DOHH2 (cell line): Measurements from ENCODE around the gene HAPLN2.

Source experiments
- H3F3A ChIP-seq: fragments of 200-600 bp; sonication (generic), shearing (Covaris generic); 2 replicates; pipeline ENCODE4 v1.6.0; 2016; ENCODE audit warnings: antibody characterized with exemption, mild to moderate bottlenecking; ENCODE audit not compliant: control insufficient read depth, insufficient read depth
- H3K27ac ChIP-seq: fragments of 200-600 bp; sonication (generic); 2 replicates; pipeline ENCODE4 v1.5.1; 2014; ENCODE audit warnings: low read depth, mild to moderate bottlenecking, low read length, moderate library complexity
- H3K27me3 ChIP-seq: fragments of 200-600 bp; sonication (generic); 2 replicates; pipeline ENCODE4 v1.6.1; 2014; ENCODE audit warnings: mild to moderate bottlenecking, low read length, mixed read lengths; ENCODE audit not compliant: control insufficient read depth
- H3K36me3 ChIP-seq: fragments of 200-600 bp; sonication (generic); 2 replicates; pipeline ENCODE4 v1.6.1; 2014; ENCODE audit warnings: mild to moderate bottlenecking, low read length, moderate library complexity, mixed read lengths; ENCODE audit not compliant: control insufficient read depth
- H3K4me1 ChIP-seq: fragments of 200-600 bp; sonication (generic); 2 replicates; pipeline ENCODE4 v1.6.1; 2014; ENCODE audit warnings: mild to moderate bottlenecking, low read length, mixed read lengths; ENCODE audit not compliant: control insufficient read depth
- H3K4me2 ChIP-seq: fragments of 200-600 bp; sonication (generic); 2 replicates; pipeline ENCODE4 v1.6.0; 2014; ENCODE audit warnings: mild to moderate bottlenecking, low read length, moderate library complexity
- H3K4me3 ChIP-seq: fragments of 200-600 bp; sonication (generic); 2 replicates; pipeline ENCODE4 v1.5.1; 2014; ENCODE audit warnings: mild to moderate bottlenecking, low read length, mixed read lengths
- H3K79me2 ChIP-seq: fragments of 200-600 bp; sonication (generic); 2 replicates; pipeline ENCODE4 v1.6.1; 2014; ENCODE audit warnings: mild to moderate bottlenecking, low read length, mixed read lengths; ENCODE audit not compliant: control insufficient read depth
- H3K9me2 ChIP-seq: fragments of 200-600 bp; sonication (generic); replicated peaks from 2 replicates; pipeline ENCODE4 v1.6.1; 2014; ENCODE audit warnings: mild to moderate bottlenecking, low read length, mixed read lengths; ENCODE audit not compliant: control insufficient read depth
- H3K9me3 ChIP-seq: fragments of 200-600 bp; sonication (generic); 2 replicates; pipeline ENCODE4 v1.6.1; 2014; ENCODE audit warnings: antibody characterized with exemption, low read length, mixed read lengths; ENCODE audit not compliant: control insufficient read depth, insufficient read depth
- H4K20me1 ChIP-seq: fragments of 200-600 bp; sonication (generic); 2 replicates; pipeline ENCODE4 v1.6.0; 2014; ENCODE audit warnings: low read depth, mild to moderate bottlenecking, antibody characterized with exemption, low read length, moderate library complexity; ENCODE audit not compliant: control insufficient read depth, insufficient read depth
- EZH2phosphoT487 ChIP-seq: fragments of 200-600 bp; sonication (generic); IDR thresholded peaks from 2 replicates; pipeline ENCODE4 v1.6.1; 2017; ENCODE audit warnings: borderline replicate concordance, mild to moderate bottlenecking, antibody characterized with exemption, low read length, moderate library complexity, mixed read lengths
- TF ChIP-seq, protein P1 (sequence below): fragments of 200-600 bp; sonication (generic); IDR thresholded peaks from one replicate; pipeline ENCODE4 v1.5.1; 2014; ENCODE audit warnings: antibody characterized with exemption, mild to moderate bottlenecking, low read depth, low read length; ENCODE audit not compliant: poor library complexity, severe bottlenecking

HAPLN2 gene

DNA sequence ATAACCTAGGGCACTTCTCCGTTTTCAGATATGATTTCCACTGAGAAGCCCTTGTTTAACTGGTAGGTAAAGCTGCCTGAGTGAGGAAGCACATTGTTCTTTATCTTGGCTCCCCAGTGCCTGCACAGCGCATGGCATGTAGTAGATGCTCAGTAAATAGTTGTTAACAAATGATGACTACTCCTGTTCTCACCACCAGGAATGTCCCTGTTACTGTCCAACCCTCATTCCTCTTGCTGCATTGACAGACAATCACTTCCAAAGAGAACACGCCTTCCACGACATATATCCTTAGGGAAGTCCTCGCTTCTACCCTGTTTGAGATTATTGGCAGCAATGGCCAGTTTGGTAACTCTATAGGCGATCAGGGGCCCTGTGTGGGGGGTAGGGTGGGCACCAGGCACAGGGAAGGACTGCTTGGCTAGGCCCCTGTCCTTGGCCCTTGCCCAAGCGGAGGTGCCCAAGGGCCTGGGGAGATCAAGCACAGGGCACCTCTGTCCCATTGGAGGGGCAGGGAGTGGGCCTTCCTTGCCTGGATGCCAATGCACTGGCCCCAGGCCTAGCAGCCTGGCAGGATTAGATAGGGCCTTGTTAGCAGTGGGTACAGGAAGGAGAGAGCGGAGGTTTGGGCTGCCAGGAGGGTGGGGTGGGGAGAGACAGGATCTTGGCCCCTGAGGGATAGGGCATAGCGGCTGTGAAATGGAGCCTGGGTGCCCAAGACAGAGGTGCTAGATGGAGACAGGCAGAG, 47.8 kb downstream of the HAPLN2 start:
- no peak overlapping the region for H3K27ac ChIP-seq
- no peak overlapping the region for H3K4me2 ChIP-seq

DNA sequence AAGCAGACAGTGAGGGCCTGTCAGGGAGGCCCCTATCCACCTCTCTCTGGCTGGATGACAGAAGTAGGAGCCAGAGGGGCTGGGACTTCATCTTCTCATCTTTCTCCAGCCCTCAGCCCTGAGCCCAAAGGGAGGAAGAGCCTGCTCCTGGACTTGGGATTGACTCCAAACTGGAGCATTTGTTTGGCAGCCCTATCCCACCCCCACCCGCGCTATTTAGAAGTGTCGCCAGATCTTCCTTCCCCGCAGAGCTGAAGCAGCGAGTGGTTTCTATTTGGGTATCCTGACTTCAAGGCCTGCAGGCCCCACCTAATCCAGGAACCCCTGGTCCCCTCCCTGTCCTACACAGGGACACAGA, 48.4 kb downstream of the HAPLN2 start:
- 0 out of 2 replicates have a peak, but pooled peaks cover 3% of the 10 kb centered on the region for H4K20me1 ChIP-seq
- H3K27ac ChIP-seq, result no peak overlapping the region
- H3K36me3 ChIP-seq, result no peaks in the 10 kb centered on the region
- H3K4me2 ChIP-seq, result no peak overlapping the region
- peaks cover 31% of the 10 kb centered on the region for H3K4me1 ChIP-seq
- no peaks in the 10 kb centered on the region for H3K79me2 ChIP-seq
- peaks cover 5% of the 10 kb centered on the region; the same call in 1 of the 2 replicates for H3F3A ChIP-seq
- no peaks in the 10 kb centered on the region for H3K9me2 ChIP-seq
- no peaks in the 10 kb centered on the region for H3K9me3 ChIP-seq
- peaks cover 61% of the 10 kb centered on the region for H3K27me3 ChIP-seq
- TF ChIP-seq, protein P1, sequence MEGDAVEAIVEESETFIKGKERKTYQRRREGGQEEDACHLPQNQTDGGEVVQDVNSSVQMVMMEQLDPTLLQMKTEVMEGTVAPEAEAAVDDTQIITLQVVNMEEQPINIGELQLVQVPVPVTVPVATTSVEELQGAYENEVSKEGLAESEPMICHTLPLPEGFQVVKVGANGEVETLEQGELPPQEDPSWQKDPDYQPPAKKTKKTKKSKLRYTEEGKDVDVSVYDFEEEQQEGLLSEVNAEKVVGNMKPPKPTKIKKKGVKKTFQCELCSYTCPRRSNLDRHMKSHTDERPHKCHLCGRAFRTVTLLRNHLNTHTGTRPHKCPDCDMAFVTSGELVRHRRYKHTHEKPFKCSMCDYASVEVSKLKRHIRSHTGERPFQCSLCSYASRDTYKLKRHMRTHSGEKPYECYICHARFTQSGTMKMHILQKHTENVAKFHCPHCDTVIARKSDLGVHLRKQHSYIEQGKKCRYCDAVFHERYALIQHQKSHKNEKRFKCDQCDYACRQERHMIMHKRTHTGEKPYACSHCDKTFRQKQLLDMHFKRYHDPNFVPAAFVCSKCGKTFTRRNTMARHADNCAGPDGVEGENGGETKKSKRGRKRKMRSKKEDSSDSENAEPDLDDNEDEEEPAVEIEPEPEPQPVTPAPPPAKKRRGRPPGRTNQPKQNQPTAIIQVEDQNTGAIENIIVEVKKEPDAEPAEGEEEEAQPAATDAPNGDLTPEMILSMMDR, result no peak
- TF ChIP-seq EZH2phosphoT487, result no peak
- H3K4me3 ChIP-seq, result no peak overlapping the region

More for the DNA sequence above, 47.8 kb downstream of the HAPLN2 start:
- 0 out of 2 replicates have a peak, but pooled peaks cover 3% of the 10 kb centered on the region for H4K20me1 ChIP-seq
- no peaks in the 10 kb centered on the region for H3K79me2 ChIP-seq
- no peak overlapping the region for H3K4me3 ChIP-seq
- no peak for TF ChIP-seq EZH2phosphoT487
- H3K4me1 ChIP-seq, result peaks cover 37% of the 10 kb centered on the region
- peaks cover 55% of the 10 kb centered on the region for H3K27me3 ChIP-seq
- H3F3A ChIP-seq, result peaks cover 6% of the 10 kb centered on the region
- no peaks in the 10 kb centered on the region for H3K36me3 ChIP-seq
- no peaks in the 10 kb centered on the region for H3K9me2 ChIP-seq
- H3K9me3 ChIP-seq, result no peaks in the 10 kb centered on the region

DNA sequence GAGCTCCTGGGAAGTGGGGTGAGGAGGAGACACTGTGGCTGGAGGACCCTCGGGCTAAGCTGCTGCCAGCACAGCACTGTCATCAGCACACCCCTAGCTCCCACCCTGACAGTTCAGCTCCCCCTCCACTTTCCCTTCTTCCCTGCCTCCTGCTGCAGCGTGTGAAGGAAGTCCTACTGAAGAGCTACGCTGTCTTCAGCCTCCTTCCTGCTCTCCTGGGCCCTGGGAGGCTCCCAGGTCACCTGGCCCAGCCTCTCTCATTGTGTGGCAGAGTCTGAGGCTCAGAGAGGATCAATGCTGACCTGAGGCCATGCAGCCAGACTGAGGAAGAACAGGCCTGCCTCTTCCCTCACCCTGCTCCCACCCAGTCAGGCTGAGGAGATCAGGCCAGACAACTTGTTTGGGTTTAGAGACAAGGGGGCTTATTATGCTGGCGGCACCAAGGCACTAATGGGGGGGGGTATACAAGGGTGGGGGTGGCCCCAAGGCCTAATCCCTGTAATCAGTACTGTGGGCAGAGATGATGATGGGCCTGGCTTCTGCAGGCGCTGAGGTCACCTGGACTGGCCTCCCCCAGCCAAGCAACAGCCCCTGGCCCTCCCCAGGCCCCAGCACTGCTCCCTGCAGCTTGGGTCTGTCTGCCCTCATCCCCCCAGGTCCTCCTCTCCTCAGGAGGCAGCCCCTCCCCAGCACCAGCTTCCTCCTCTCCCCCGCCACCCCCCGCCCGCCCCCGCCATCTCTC, 48.9 kb downstream of the HAPLN2 start:
- Histone ChIP-seq H3F3A (peaks cover 5% of the 10 kb centered on the region; the same call in 1 of the 2 replicates), H3K27me3 (peaks cover 63% of the 10 kb centered on the region), H3K79me2 (no peaks in the 10 kb centered on the region), H3K9me2 (no peaks in the 10 kb centered on the region), H3K27ac (no peak overlapping the region), H3K9me3 (no peaks in the 10 kb centered on the region), H3K4me3 (no peak overlapping the region), H3K4me1 (peaks cover 26% of the 10 kb centered on the region), H4K20me1 (no peaks in the 10 kb centered on the region), H3K36me3 (no peaks in the 10 kb centered on the region), H3K4me2 (no peak overlapping the region)
- TF ChIP-seq, protein P1, result no peak
- no peak for TF ChIP-seq EZH2phosphoT487
